NCI-H774 (cell line): ENCODE results near the gene PPIP5K2.
"Not testable (repeated sequence)": the region's sequence is repeated elsewhere in the genome, so short reads cannot be mapped to it uniquely, and the experiment has no call there.

Experiments used
- DNase-seq: peaks from one replicate; lab custom pipeline; 2025; lab: John Stamatoyannopoulos, UW

The PPIP5K2 gene

GRCh38 chr5:103119765-103120606 is at the start of gene PPIP5K2, which contains the start of gene GIN1:
Gene PPIP5K2 (plus strand): TSS chr5:103120301. CDS start chr5:103129590, 9,289 bp downstream.
Gene GIN1 (minus strand): TSS chr5:103120138. CDS start chr5:103108707, 11,431 bp downstream.
- DNase-seq, result peak; percentile 96

- not testable (repeated sequence) for DNase-seq
Observed at GRCh38 chr5:103073500-103073899, 46.6 kb upstream of the PPIP5K2 start.

GRCh38 chr5:103075442-103075841 is 44.7 kb upstream of the PPIP5K2 start:
- DNase-seq, result no peak

GRCh38 chr5:103079796-103080195 is 40.3 kb upstream of the PPIP5K2 start:
- DNase-seq, result no peak

- no peak for DNase-seq
Observed at GRCh38 chr5:103086547-103086946, 33.6 kb upstream of the PPIP5K2 start.

- DNase-seq, result no peak
Observed at GRCh38 chr5:103089272-103089671, 30.8 kb upstream of the PPIP5K2 start.

GRCh38 chr5:103090791-103091190 is 29.3 kb upstream of the PPIP5K2 start:
- DNase-seq, result no peak

- no peak for DNase-seq
Observed at GRCh38 chr5:103092676-103093075, 27.4 kb upstream of the PPIP5K2 start.

- DNase-seq, result no peak
Observed at GRCh38 chr5:103093727-103094126, 26.4 kb upstream of the PPIP5K2 start.

- DNase-seq, result no peak
Observed at GRCh38 chr5:103094737-103095136, 25.4 kb upstream of the PPIP5K2 start.

GRCh38 chr5:103098993-103099392 is 21.1 kb upstream of the PPIP5K2 start:
- no peak for DNase-seq

- DNase-seq, result no peak
Observed at GRCh38 chr5:103101079-103101750, 18.9 kb upstream of the PPIP5K2 start.

GRCh38 chr5:103102234-103102633 is 17.9 kb upstream of the PPIP5K2 start:
- DNase-seq, result no peak

GRCh38 chr5:103108086-103108485 is 12.0 kb upstream of the PPIP5K2 start:
- no peak for DNase-seq

- DNase-seq, result no peak
Observed at GRCh38 chr5:103109277-103109676, 10.8 kb upstream of the PPIP5K2 start.

- DNase-seq, result no peak
Observed at GRCh38 chr5:103110403-103110802, 9.7 kb upstream of the PPIP5K2 start.

GRCh38 chr5:103111468-103111867 is 8.6 kb upstream of the PPIP5K2 start:
- DNase-seq, result no peak

GRCh38 chr5:103112910-103113309 is 7.2 kb upstream of the PPIP5K2 start:
- no peak for DNase-seq

- no peak for DNase-seq
Observed at GRCh38 chr5:103114440-103114839, 5.7 kb upstream of the PPIP5K2 start.

- DNase-seq, result no peak
Observed at GRCh38 chr5:103117471-103117991, 2.6 kb upstream of the PPIP5K2 start.

- DNase-seq, result no peak
Observed at GRCh38 chr5:103119070-103119764, 884 bp upstream of the PPIP5K2 start.

- no peak for DNase-seq
Observed at GRCh38 chr5:103120607-103121200, 603 bp downstream of the PPIP5K2 start.
